Prostate gland (tissue), 2 donors: ENCODE measurements around the gene ELMO1.

Experiments
- CTCF ChIP-seq, 4 experiments: fragments of 200-600 bp in 2 of 4; fragments of 450-650 bp in 2 of 4; sonication (generic) in 2 of 4; IDR thresholded peaks; 1 replicate in 3 of 4; 2 replicates in 1 of 4; pipeline ENCODE4 v1.5.1; 2016 to 2019; ENCODE audit warnings: antibody characterized with exemption in 4 of 4, mild to moderate bottlenecking in 2 of 4, moderate library complexity in 2 of 4
- POLR2A ChIP-seq: fragments of 450-650 bp; IDR thresholded peaks from one replicate; pipeline ENCODE4 v1.6.1; 2016; ENCODE audit warnings: antibody characterized with exemption, mild to moderate bottlenecking
- POLR2AphosphoS5 ChIP-seq: sonication (generic); formaldehyde crosslinking; IDR thresholded peaks from one replicate; pipeline ENCODE4 v1.6.1; 2017; ENCODE audit warnings: antibody characterized with exemption

DNA sequence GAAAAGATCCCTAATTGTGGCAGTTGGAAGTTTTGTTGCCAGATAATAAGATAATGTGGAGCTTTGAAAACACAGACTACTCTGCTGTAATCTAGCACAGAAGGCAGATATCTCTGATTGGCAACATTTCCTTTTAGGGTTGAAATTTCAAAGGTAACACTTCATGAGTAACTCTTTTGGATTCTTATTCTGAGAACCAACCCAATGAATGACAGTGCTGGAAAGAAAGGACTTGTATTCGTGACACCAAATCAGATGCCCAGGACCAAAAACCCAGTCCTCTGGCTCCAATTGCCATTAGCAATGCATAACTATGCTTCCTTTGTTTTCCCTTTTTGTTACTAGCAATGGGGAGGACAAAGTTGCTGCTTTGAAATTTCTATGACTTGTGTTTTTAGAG is 41.0 kb upstream of the ELMO1 start:
- no peak for TF ChIP-seq CTCF (IDR thresholded peaks at IDR 0.05)
- no peak for TF ChIP-seq POLR2A
- no peak for TF ChIP-seq POLR2AphosphoS5
